ENCODE measurements around the gene CCL23.
"Not testable (repeated sequence)": the region's sequence is repeated elsewhere in the genome, so short reads cannot be mapped to it uniquely, and the experiment has no call there.

CCL23 gene

DNA sequence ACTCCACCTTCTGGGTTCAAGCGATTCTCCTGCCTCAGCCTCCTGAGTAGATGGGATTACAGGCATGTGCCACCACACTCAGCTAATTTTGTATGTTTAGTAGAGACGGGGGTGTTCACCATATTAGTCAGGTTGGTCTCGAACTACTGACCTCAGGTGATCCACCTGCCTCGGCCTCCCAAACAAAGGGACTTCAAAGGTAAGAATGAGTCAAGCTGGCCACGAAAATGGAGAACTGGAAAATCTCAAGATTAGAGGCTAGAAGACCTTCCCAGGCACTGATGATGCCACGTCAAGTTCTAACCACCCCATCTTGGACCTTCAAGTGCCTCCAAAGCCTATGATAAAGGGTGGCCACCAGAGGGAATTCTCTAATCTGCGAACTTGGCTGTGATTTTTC, 15.1 kb downstream of the CCL23 start:
- DNase-seq, result no peak

DNA sequence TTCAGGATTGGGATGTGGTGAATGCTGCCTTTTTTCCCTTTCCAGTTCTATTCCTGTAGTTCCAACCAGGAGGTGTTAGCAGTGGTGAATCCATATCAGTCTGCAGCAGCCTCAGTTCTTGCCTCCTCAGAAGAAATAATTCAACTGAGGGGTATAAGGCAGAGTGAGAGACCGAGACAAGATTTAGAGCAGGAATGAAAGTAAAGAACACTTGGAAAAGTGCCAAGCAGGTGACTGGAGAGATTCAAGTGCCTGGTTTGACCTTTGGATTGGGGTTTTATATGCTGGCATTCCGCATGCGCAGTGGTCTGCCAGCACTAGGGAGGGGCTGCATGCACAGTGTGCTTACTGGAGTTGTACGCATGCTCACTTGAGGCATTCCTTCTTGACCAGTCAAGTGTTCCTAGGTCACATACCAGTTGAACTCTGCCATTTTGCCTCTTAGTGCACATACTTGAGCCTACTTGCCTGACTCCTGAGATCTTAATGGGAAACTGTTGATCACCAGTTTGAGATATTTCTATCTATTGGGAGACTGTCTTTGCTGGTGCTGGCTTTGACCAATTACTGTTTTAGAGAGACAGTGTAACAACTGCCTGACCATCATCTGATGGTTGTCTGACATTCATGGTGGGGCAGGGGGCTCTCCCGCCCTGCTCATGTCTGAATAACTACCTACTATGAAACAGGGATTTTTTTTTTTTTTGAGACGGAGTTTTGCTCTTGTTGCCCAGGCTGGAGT, 15.7 kb downstream of the CCL23 start:
- peak; percentile 69 for DNase-seq

DNA sequence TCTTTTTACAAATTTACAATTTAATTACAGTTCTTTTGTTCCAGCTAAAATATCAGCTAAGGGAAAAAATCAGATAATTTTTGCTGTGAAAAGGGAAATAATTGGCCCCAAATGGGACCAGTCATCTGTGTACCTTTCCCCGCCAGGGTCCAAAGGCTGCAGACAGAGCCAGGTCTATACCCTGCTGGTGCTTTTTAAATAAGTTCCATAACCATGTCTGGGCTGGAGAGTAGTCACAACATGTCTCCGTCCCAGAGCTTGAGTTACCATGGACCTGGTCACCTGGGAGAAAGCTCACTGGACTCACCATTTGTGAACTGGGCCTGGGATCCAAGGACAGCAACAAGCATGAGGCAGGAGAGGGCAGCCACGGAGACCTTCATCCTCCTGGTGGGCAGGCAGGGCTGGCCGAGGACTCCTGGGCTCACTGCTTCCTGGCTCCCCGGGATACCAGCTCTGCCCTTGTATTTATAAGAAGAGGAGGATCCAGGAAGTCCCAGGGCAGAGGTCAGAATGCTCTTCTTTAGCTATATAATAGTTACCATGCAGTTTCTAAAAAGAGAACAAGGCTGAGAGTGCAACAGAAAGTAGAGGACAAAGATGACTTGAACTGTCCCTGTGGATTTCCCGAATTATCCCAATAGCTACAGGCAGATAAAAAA, 16.5 kb downstream of the CCL23 start, which contains the start of gene CCL15:
TSS of gene CCL15 (minus strand) at position 444 of the 662 bp plus-strand sequence. CDS start at position 383, 61 bp downstream.
- DNase-seq, result no peak

DNA sequence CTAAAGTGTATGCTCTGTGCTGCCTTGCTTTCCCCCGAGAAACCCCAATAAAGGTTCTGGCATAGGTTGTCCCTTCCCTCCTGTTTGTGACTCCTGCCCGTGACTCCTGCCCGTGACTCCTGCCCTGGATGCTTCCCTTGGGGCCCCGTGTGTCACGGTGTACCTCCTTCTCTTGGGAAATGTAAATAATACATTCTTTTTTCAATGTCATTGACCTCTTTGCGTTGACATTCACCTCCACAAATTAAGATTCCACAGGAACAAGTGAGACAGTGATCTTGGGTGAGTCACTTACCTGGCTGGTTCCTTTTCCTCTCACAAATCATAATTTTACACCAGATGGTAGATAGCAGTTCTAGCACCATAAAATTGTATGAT, 17.1 kb downstream of the CCL23 start:
- no peak for DNase-seq

DNA sequence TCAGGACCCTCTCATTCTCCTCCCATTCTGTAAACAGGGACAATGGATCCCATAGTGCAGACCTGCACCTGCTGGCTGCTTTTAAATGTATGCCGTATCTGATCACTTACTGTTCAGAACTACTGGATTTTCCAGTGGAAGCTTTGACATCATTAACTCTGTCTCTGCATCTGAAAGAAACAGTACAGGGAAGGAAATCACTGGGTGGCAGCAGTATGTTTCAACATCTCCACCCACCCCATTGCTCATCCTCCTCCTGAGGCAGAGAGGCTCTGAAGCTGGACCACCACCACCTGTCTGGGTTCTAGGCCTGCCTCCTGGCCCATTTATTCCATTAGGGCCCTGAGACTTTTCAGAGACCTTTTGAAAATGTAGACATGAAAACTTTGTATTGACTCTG, 19.0 kb downstream of the CCL23 start:
- no peak for DNase-seq

DNA sequence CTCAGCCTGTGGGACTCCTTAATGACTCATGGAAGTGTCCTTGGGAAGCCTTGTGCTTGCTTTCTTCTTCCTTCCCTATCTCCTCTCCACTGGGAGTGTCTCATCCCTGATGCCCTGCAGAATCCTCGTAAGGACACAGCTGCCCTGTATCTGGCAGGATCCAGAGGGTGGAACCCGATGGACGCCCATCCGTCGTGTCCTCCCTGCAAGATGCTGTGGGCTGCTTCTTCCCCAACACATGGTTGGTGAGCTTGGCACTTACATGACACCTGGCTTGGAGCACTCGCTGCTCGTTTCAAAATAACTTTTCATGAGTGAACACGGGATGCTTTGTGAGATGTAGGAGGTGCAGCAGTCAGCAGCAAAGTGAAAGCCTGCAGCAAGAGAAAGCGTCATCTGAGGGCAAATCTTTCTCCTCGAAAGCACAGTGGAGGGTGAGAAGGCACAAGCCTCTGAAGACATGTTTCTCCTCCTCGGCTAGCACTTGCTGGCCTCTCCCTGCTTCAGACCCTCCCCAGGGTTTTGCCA, 19.7 kb downstream of the CCL23 start:
- DNase-seq, result no peak

DNA sequence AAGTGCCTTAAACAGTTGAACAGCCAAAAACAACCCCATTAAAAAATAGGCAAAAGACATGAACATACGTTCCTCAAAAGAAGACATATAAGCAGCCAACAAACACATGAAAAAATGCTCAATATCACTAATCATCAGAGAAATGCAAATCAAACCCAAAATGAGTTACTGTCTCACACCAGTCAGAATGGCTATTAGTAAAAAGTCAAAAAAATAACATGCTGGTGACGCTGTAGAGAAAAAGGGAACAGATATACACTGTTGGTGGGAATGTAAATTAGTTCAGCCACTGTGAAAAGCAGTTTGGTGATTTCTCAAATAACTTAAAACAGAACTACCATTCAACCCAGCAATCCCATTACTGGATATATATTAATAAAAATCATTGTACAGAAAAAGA, 22.4 kb downstream of the CCL23 start:
- not testable (repeated sequence) for DNase-seq

DNA sequence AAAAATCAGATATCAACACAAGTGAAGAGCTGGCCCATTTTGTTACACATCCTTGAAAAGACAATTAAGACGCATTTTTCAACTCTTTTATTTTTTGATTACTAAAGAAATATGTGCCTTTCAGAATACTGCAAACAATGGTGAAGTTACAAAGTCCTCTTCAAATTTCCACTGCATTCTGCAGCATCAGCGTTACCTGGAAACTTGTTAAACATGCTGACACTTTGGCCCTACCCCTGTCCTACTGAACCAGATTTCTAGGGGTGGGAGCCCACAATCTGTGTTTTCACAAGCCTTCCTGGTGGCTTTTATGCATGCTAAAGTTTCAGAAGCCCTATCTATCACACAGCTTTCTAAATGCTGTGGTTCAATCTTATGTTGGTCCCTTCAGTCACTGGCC, 26.7 kb downstream of the CCL23 start:
- no peak for DNase-seq

DNA sequence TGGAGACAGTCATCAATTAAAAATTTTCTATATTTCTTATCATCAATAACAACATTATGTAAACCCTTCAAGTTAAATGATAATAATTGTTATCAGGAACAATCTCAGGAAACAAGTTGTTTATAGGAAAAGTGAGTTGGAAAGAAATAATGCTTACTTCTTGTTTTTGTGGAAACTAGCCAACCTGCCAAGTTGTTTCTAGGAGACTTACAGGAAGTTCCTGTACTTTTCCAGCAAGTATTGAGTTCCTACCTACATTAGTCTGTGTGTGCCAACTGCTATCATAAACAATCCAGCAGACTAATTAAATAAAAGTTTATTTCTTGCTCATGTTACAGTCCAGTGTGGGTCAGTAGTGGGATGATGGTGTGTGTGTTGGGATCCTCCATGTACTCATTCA, 29.6 kb downstream of the CCL23 start:
- no peak for DNase-seq

DNA sequence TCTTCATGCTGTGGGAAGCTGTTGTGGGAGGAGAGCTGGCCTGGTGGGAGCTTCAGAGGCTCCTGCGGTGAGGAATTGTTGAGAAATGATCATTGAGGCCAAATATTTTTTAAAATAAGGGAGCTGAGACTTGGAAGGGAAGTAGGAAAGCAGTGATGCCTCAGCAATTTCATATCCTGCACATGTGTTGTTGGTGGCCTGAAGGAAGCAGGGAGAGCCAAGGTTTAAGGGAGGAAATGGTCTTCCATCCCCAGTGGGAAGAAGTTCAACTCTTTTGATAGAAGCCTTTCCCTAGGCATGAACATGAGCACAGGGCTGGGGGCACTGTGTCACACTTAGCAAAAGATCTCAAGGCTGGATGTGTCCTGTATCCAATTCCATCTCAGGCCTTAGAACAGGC, 31.1 kb downstream of the CCL23 start, which contains the start of gene CCL14:
TSS of gene CCL14 (minus strand) at position 87 of the 400 bp plus-strand sequence. CDS start at position 7, 80 bp downstream.
- no peak for DNase-seq

DNA sequence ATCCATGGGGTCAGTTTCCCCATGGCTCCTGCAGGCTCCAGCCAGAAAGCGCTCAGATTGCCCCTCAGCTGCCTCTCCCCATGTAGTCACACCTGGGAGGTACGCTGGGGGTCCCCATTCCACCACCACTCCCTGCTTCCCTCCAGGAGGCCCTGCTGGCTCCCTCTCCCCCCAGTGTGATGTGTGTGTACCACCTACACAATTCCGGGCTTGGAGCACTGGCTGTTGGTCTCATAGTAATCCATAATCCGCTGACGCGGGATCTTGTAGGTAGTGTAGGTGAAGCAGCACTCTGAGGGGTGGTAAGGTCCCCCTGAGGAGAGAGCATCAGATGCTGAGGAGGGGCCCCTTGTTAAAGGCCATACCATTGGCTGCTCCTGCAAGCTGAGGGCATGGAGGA, 33.6 kb downstream of the CCL23 start:
- DNase-seq, result no peak

DNA sequence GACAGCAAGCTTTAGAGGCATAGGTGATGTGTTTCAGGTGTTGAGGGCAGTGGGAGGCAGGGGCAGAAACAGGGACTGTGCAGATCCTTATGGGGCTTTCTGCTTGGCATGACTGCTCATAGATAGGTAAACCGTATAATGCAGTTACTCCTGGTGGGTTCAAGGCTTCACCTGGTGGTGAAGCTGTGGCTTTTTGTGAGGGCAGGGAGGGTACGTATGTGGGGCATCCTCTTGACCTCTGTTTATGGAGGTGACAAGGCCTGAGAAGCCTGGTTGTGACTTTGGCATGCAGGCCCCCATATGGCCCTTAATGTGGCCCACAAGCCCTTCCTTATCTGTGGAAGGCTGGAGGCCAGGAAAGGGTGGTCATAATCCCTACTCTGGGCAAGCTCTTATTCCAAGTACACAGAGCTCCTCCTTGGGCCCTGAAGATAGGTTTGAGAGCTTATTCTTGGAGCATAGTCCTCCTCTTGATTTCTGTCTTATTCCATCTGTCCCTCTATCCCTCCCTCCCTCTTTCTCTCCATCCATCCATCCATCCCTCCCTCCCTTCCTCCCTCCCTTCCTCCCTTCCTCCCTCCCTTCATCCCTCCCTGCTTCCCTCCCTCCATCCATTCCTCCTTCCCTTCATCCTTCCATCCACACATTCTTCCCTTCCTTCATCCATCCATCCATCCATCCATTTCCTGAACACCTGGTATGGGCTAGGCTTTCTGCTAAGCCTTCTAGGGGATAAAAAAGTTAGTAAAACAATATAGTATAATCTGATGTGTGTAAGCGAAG, 35.2 kb downstream of the CCL23 start:
- DNase-seq, result no peak

DNA sequence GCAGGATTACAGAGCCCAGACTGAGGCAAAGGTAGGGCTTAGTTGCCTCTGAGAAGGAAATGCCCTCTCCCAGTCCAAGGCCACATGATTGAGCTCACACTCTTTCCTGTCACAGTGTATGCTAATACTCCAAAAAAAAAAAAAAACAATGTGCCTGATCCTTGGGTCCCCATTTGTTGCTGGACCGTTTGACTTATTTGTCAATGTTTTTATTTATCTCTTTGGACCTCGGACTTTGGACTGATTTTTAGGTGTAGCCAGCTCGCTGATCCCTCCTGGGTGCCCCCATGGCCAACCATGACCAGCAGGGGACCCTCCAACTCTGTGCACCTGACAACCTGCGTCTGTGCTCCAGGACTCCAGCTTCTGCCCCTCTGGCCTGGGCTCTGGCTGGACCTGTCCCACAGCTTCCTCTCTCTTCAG, 35.9 kb downstream of the CCL23 start:
- no peak for DNase-seq

DNA sequence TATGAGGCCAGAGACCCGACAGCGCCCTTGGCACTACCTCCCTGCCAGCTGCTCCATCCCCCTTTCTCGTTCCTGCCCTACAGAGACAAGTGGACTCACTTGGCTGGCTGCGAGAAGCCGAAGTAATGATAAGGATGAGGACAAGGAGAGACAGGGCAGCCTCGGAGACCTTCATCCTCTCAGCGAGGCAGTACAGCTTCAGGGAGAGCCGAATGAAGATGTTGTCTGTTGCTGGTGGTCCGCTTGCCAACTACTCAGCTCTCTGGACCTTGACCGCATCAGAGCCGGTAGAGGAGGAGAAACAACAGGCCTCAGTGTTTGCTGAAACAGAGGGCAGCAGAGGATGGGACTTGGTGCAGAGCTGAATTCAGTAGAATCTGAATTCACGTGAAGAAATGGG, 36.5 kb downstream of the CCL23 start, which contains the start of gene CCL16:
TSS of gene CCL16 (minus strand) at position 252 of the 400 bp plus-strand sequence. CDS start at position 175, 77 bp downstream.
- no peak for DNase-seq

DNA sequence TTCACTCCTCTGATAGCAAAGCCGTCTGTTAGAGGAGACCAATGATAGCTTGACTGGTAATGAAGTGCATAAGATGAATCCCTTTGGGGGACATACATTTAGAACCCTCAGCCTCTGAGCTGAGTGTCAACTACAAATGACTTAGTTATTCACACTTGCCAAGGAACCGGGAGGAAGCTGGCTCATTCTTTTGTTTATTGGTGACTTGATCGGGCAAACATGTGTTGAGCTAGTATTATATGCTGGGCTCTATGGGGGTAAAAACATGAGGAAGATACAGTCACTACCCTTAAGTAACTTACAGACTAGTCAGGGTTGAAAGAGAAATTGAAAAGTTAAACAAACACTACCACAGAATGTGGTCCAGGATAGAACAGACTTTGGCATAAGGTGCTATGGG, 39.4 kb downstream of the CCL23 start:
- no peak for DNase-seq

DNA sequence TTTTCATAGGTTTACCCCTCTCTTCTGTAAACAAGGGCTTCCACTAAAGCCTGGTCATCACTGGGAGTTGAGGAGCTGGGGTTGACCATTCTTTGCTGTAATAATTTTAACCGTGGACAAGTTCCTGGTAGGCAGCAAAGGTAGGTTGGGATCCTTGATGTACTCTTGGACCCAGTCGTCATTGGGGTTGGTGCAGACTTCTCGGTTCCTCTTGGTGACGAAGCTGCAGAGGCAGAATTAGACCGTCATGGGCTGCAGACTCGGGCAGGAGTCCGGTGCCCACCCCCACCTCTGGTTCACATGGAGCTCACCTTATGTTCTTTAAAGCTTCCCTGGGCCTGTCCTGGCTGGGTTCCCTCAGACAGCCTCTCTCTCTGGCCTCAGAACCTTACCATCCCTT, 40.3 kb downstream of the CCL23 start:
- DNase-seq, result no peak

DNA sequence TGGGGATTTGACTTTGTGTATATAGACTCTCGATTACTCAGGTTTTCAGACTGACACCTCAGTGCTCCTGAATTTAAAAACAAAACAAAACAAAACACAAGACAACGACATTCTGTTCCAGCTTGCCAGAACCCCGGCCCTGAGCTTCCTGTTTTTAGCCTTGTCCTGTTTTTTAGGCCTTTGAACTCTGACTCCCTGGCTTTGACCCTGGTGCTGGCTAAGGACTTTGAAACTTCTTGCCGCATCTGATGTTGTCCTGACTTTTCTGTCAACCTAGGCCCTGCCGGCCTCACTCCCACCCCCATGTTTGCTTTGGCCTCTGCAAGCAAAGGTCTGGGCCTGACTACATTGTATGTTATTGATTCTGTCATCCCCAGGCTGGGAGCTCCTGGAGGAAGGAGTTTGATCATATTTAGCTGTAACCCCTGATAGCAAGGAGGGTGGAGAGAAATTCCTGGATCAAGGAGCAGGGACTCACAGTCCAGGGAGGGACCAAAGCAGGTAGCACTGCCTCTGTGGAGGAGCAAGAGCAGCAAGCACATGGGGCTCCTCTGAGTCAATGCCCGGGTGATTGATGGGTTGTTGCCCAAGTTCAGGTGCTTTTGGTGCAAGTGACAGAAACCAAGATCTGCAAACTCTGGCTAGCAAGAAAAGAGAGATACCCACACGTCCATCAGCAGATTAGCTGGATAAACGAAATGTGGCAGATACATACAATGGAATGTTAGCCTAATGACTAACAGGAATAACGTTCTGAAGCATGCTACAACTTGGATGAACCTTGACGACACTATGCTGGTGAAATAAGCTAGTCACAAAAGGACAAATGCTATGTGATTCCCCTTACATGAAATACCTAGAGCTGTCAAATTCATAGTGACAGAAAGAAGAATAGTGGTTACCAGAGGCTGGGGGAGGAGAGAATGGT, 44.2 kb downstream of the CCL23 start:
- DNase-seq, result no peak

DNA sequence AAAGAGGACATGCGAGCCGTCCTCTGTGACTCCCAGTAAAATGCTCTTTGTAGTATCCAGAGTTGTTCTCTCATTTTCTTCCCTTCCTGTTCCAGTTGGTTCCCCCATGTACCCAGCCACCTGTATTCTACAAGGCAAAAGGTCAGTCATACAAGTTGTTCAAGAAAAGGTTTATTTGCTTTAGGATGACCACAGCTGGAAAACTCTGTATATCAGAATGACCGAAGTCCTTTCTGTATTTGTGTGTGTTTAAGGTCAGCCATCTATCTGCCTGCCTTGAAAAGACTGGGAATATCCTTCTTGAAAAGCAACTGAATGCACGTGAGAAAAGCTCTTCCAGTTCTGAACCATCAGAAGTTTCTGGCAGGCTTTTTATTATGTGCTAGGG, 44.8 kb downstream of the CCL23 start:
- DNase-seq, result no peak

DNA sequence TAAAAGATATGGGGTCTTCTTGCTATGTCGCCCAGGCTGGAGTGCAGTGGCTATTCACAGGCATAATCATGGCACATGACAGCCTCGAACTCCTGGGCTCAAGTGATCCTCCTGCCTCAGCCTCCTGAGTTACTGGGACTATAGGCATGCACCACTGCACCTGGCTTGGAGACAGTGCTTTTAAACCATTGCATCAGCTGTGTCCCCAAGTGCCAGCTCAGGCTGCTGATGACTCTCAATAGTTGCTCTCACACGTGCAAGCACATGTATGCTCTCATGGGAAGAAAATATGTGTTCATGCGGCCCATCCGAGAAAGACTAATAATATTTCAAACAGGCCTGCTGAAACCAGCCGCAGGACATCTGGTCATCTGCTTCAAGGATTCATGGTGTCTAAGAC, 45.2 kb downstream of the CCL23 start:
- no peak for DNase-seq

DNA sequence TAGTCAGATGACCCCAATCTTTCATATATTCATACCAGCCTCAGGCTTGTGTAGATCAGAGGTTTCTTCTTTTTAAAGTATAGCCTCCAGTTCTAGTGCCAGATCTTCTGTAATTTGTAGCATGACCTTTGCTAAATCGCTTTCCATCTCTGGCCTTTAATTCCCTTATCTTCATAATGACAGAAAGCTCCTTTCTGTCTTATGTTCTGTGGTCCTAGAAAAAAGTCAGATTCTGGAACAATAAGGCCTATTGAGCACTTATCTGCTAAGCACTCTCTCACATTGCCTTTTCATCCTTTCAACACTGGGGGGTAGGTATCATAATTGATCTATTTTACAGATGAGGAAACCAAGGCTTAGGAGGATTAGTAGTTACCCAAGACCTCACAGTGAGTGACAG, 45.7 kb downstream of the CCL23 start:
- no peak for DNase-seq

DNA sequence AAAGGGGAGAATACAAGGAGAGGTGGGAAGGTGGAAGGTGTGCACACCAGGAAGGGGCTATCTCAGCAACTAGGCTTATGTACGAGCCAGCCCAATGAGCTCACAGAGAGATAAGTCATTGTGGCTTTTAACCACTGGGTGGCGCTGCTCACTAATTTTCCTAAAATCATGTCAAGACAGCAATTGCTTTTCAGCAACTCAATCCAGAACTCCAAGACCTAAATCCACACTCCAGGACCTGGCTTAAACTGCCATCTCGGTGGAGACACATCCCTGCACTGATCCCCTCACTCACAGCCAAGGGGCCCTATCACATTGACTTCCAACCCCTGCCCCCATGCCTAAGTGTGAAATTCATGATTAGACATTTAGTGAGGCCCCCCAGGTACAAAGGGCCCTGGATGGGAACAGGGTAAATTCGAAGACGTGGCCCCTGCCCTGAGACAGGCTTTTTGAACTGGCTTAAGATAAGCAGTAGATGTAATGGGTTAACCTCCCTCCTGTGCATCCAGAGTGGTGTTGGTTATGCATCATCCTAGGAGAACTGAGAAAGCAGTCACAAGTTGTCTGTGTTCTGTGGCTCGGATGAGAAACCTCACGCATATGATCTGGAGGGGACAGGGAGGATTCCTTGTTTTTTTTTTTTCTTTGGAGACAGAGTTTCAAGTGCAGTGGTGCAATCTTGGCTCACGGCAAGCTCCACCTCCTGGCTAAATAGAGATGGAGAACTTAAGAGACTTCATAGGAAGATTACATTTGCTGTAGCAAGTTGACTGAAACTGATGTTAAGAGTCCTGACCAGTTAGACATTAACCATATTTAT, 48.0 kb downstream of the CCL23 start:
- DNase-seq, result peak; percentile 27
